H9 (cell line): ENCODE results near the gene FAM174B. TPM values are rescaled to one million over a fixed set of nuclear protein-coding genes. Genes with fewer than 3 reads are reported as not detected.

Experiments
- DNase-seq: peaks from one replicate; pipeline ENCODE4 v3.0.0-alpha.2; 2017
- H2AFZ ChIP-seq: one replicate; pipeline ENCODE4 v1.6.1; 2013; ENCODE audit warnings: mild to moderate bottlenecking, low read length, control low read depth, moderate library complexity
- H2AK5ac ChIP-seq: 2 replicates; pipeline ENCODE4 v1.6.1; 2013; ENCODE audit warnings: low read length, control low read depth, mixed read lengths; ENCODE audit not compliant: insufficient read length
- H2BK120ac ChIP-seq: one replicate; pipeline ENCODE4 v1.6.1; 2013; ENCODE audit warnings: low read depth, mild to moderate bottlenecking, low read length, control low read depth, inconsistent platforms; ENCODE audit not compliant: poor library complexity, severe bottlenecking
- H2BK12ac ChIP-seq: 2 replicates; pipeline ENCODE4 v1.6.1; 2013; ENCODE audit warnings: low read length, control low read depth, mixed read lengths, low read depth; ENCODE audit not compliant: insufficient read length
- H2BK15ac ChIP-seq: 2 replicates; pipeline ENCODE4 v1.6.1; 2013; ENCODE audit warnings: low read depth, low read length, control low read depth
- H2BK20ac ChIP-seq: one replicate; pipeline ENCODE4 v1.6.1; 2013; ENCODE audit warnings: low read depth, mild to moderate bottlenecking, low read length, control low read depth, inconsistent platforms; ENCODE audit not compliant: poor library complexity, severe bottlenecking
- H2BK5ac ChIP-seq: 2 replicates; pipeline ENCODE4 v1.6.1; 2013; ENCODE audit warnings: low read length, control low read depth, mixed read lengths; ENCODE audit not compliant: insufficient read length
- H3K14ac ChIP-seq: 2 replicates; pipeline ENCODE4 v1.6.1; 2013; ENCODE audit warnings: low read length, control low read depth; ENCODE audit not compliant: insufficient read depth
- H3K18ac ChIP-seq: 2 replicates; pipeline ENCODE4 v1.6.1; 2013; ENCODE audit warnings: low read depth, mild to moderate bottlenecking, mixed read lengths, low read length, control low read depth; ENCODE audit not compliant: insufficient read length
- H3K23ac ChIP-seq: 2 replicates; pipeline ENCODE4 v1.6.1; 2013; ENCODE audit warnings: low read length, control low read depth, mixed read lengths, low read depth; ENCODE audit not compliant: insufficient read length
- H3K23me2 ChIP-seq: 2 replicates; pipeline ENCODE4 v1.6.1; 2013; ENCODE audit warnings: low read depth, mild to moderate bottlenecking, mixed read lengths, low read length, control low read depth; ENCODE audit not compliant: insufficient read length, poor library complexity, severe bottlenecking
- H3K27ac ChIP-seq: 2 replicates; pipeline ENCODE4 v1.5.1; 2013; ENCODE audit warnings: low read length, control low read depth, mixed read lengths, low read depth; ENCODE audit not compliant: insufficient read length
- H3K27me3 ChIP-seq: 2 replicates; pipeline ENCODE4 v1.6.1; 2013; ENCODE audit warnings: low read length, control low read depth, inconsistent platforms; ENCODE audit not compliant: insufficient read depth
- H3K4ac ChIP-seq: 2 replicates; pipeline ENCODE4 v1.6.1; 2013; ENCODE audit warnings: low read depth, mild to moderate bottlenecking, control low read depth, inconsistent platforms, low read length, moderate library complexity
- H3K4me1 ChIP-seq: 2 replicates; pipeline ENCODE4 v1.6.1; 2013; ENCODE audit warnings: low read length, control low read depth, inconsistent platforms; ENCODE audit not compliant: insufficient read depth
- H3K4me2 ChIP-seq: 2 replicates; pipeline ENCODE4 v1.6.1; 2013; ENCODE audit warnings: low read length, control low read depth, mixed read lengths; ENCODE audit not compliant: insufficient read length, insufficient read depth
- H3K56ac ChIP-seq: 2 replicates; pipeline ENCODE4 v1.6.1; 2013; ENCODE audit warnings: low read depth, mild to moderate bottlenecking, mixed read lengths, low read length, control low read depth; ENCODE audit not compliant: insufficient read length
- H3K79me1 ChIP-seq: 2 replicates; pipeline ENCODE4 v1.6.1; 2013; ENCODE audit warnings: low read depth, mild to moderate bottlenecking, moderate library complexity, low read length, control low read depth, inconsistent platforms; ENCODE audit not compliant: insufficient read depth, poor library complexity, severe bottlenecking
- H3K79me2 ChIP-seq: 2 replicates; pipeline ENCODE4 v1.6.1; 2013; ENCODE audit warnings: low read length, control low read depth, inconsistent platforms; ENCODE audit not compliant: insufficient read depth
- H3K9ac ChIP-seq: 2 replicates; pipeline ENCODE4 v1.6.1; 2013; ENCODE audit warnings: low read length, control low read depth, mixed read lengths; ENCODE audit not compliant: insufficient read length; ENCODE audit errors: extremely low read depth
- H3K9me3 ChIP-seq: one replicate; pipeline ENCODE4 v1.6.1; 2013; ENCODE audit warnings: low read depth, low read length, inconsistent platforms; ENCODE audit not compliant: control insufficient read depth
- H3T11ph ChIP-seq: one replicate; pipeline ENCODE4 v1.6.1; 2013; ENCODE audit warnings: mild to moderate bottlenecking, low read length, control low read depth, inconsistent platforms
- H4K20me1 ChIP-seq: one replicate; pipeline ENCODE4 v1.6.1; 2013; ENCODE audit not compliant: control insufficient read depth, insufficient read length, insufficient read depth
- H4K5ac ChIP-seq: 2 replicates; pipeline ENCODE4 v1.6.1; 2013; ENCODE audit warnings: low read depth, mild to moderate bottlenecking, mixed read lengths, low read length, control low read depth; ENCODE audit not compliant: insufficient read length
- H4K8ac ChIP-seq: replicated peaks from 2 replicates; pipeline ENCODE4 v1.6.1; 2013; ENCODE audit warnings: low read length, control low read depth, mixed read lengths, low read depth; ENCODE audit not compliant: insufficient read length
- H4K91ac ChIP-seq: 2 replicates; pipeline ENCODE4 v1.6.1; 2013; ENCODE audit warnings: low read depth, mild to moderate bottlenecking, moderate library complexity, mixed read lengths, low read length, control low read depth; ENCODE audit not compliant: insufficient read length
- H3K27ac Mint-ChIP-seq, 3 experiments: 2 replicates in 2 of 3; 3 replicates in 1 of 3; pipeline ENCODE4 v1.8.0; 2020 to 2021; ENCODE audit warnings: mixed read lengths in 3 of 3, mild to moderate bottlenecking in 1 of 3, moderate library complexity in 1 of 3
- H3K27me3 Mint-ChIP-seq: 2 replicates; pipeline ENCODE4 v1.8.0; 2021; ENCODE audit warnings: low read depth, mild to moderate bottlenecking, moderate library complexity, mixed read lengths
- H3K36me3 Mint-ChIP-seq, 3 experiments: 2 replicates in 2 of 3; 3 replicates in 1 of 3; pipeline ENCODE4 v1.8.0; 2020 to 2021; ENCODE audit warnings: low read depth in 3 of 3, mixed read lengths in 3 of 3; ENCODE audit not compliant: insufficient read depth in 1 of 3
- H3K4me1 Mint-ChIP-seq, 2 experiments: 2 replicates each; pipeline ENCODE4 v1.8.0; 2020; ENCODE audit warnings: mixed read lengths in 2 of 2
- H3K4me3 Mint-ChIP-seq, 2 experiments: 2 replicates in 1 of 2; 3 replicates in 1 of 2; pipeline ENCODE4 v1.8.0; 2020 to 2021; ENCODE audit warnings: mild to moderate bottlenecking in 2 of 2, mixed read lengths in 2 of 2, moderate library complexity in 1 of 2
- H3K9me3 Mint-ChIP-seq, 2 experiments: 2 replicates in 1 of 2; 3 replicates in 1 of 2; pipeline ENCODE4 v1.8.0; 2020; ENCODE audit warnings: mild to moderate bottlenecking in 2 of 2, mixed read lengths in 2 of 2, moderate library complexity in 1 of 2
- CTCF ChIP-seq: fragments of 200-600 bp; sonication (generic); conservative IDR thresholded peaks from 3 replicates; pipeline ENCODE4 v1.8.0; 2021; ENCODE audit warnings: antibody characterized with exemption, mild to moderate bottlenecking
- WGBS: extraction: QIAGEN DNeasy Blood & Tissue Kit; methylation state at CpG from one replicate; pipeline ENCODE4 v1.1.7; 2013; ENCODE audit warnings: missing lambda C conversion rate, low lambda C conversion rate, mixed read lengths; ENCODE audit not compliant: insufficient read length; ENCODE audit errors: extremely low coverage; 5-methylcytosine and 5-hydroxymethylcytosine counted together
- total RNA-seq: library from RNA; stranded (reverse); gene quantifications from 2 replicates; pipeline ENCODE4 v1.2.1, GENCODE V29; 2021

FAM174B gene
- total RNA-seq, 1 experiment from 2014 or later: 38.0 TPM

GRCh38 chr15:92613841-92614240 is 41.7 kb downstream of the FAM174B start:
- H2BK12ac ChIP-seq: no peak overlapping the region
- no peak overlapping the region for H3K27ac ChIP-seq
- Mint-ChIP-seq H3K4me3 (no peak overlapping the region), H3K27me3 (no peaks in the 10 kb centered on the region), H3K9me3 (peaks cover 0 to 2% of the 10 kb centered on the region in 2 experiments; a peak in 2 of 5 replicates), H3K36me3 (peaks cover 0 to 16% (median 11%) of the 10 kb centered on the region in 3 experiments; a peak in 4 of 7 replicates), H3K27ac (no peak overlapping the region; a peak in 1 of 7 replicates), H3K4me1 (peaks cover 30 to 38% of the 10 kb centered on the region in 2 experiments)
- no peak overlapping the region for H3K23ac ChIP-seq
- H2BK20ac ChIP-seq: no peak overlapping the region
- H2AFZ ChIP-seq: no peak overlapping the region
- H3K4me1 ChIP-seq: peaks cover 4% of the 10 kb centered on the region; the same call in 1 of the 2 replicates
- no peak overlapping the region for H4K91ac ChIP-seq
- H2BK120ac ChIP-seq: no peak overlapping the region
- no peaks in the 10 kb centered on the region for H3K9me3 ChIP-seq
- H3K79me2 ChIP-seq: no peaks in the 10 kb centered on the region
- H3K27me3 ChIP-seq: no peaks in the 10 kb centered on the region
- no peak overlapping the region for H2AK5ac ChIP-seq
- no peak overlapping the region for H3K56ac ChIP-seq
- no peaks in the 10 kb centered on the region for H3K23me2 ChIP-seq
- no peak overlapping the region for H3K14ac ChIP-seq
- no peak for DNase-seq
- H3K4ac ChIP-seq: no peak overlapping the region
- no peak for TF ChIP-seq CTCF
- H3K9ac ChIP-seq: no peak overlapping the region
- H3K79me1 ChIP-seq: no peaks in the 10 kb centered on the region
- no peak overlapping the region for H2BK5ac ChIP-seq
- no CpG with 5 or more reads among the region's 7 CpGs for WGBS
- no peaks in the 10 kb centered on the region for H4K20me1 ChIP-seq
- no peak overlapping the region for H3K18ac ChIP-seq
- no peak overlapping the region for H3K4me2 ChIP-seq
- no peak overlapping the region for H3T11ph ChIP-seq
- H4K5ac ChIP-seq: no peak overlapping the region
- no peak overlapping the region for H2BK15ac ChIP-seq
- no peak overlapping the region for H4K8ac ChIP-seq
